ENCODE results near the gene CCDC85B. TPM values are rescaled to one million over a fixed set of nuclear protein-coding genes. Genes with fewer than 3 reads are reported as not detected.

Gene CCDC85B
- total RNA-seq, 6 experiments from 2014 or later: 78.9 to 112 (median 87.7) TPM

DNA sequence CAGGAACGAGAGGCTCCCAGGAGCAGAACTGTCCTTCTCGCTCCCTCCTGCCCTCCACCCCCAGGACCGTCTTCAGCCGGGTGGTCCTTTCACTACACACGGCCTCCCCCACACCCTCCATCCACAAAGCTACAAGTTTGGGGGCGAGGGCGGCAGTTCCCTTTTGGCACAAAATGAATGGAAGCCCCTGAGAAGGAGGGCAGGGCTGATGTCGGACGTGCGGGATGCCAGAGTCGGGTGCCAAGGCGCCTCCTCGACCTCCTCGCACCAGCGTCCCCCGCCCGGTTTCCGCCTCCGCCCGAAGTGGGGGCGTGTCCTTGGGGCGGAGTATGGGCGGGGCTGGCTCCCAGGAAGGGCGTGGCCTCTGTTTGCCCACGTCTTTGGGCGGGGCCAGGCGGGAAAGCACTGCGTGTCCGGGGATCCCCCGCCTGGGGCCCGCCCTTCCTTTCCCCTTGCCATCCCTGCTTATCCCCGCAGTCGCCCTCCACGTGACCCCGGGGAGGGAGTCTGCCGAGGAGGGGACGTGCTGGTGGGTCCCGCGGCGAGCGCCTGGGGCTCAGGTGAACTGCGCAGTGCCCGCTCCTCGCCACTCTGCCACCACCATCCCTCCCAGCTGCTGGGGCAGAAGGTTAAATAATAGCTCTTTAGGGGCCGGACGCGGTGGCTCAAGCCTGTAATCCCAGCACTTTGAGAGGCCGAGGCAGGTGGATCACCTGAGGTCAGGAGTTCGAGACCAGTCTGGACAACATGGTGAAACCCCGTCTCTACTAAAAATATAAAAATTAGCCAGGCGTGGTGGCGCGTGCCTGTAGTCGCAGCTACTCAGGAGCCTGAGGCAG is 16.9 kb upstream of the CCDC85B start:
- H3K27me3 Mint-ChIP-seq (ENCODE audit: insufficient read depth): peaks cover 14% of the 10 kb centered on the region

DNA sequence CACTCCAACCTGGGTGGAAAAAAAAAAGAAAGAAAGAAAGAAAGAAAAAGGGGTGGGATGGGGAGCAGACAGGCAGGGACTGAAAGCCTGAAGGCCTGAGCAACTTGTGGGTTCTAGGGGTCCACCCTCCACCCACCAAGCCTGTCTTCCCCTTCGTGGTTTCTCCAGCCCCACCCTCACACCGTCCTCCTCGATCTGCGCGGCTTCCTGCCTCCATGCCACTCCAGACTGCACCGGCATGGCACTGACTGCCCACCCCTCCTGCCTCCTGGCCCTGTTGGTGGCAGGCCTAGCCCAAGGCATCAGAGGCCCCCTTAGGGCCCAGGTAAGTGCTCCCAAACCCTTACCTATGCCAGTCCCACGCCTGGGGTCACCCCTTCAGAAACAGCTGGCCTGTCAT is 10.9 kb upstream of the CCDC85B start, which contains the start of gene CTSW:
Gene CTSW (plus strand): TSS at position 221 of the 400 bp plus-strand sequence. CDS start 18 bp downstream, at position 239.
- H3K4me3 Mint-ChIP-seq: no peak within 1 kb of the TSS; the same call in 1 of the 2 replicates
- DNase-seq: no peak
- H3K36me3 Mint-ChIP-seq (ENCODE audit: low read depth): peaks cover 6% of the 10 kb centered on the region
- TF ChIP-seq, protein P1, sequence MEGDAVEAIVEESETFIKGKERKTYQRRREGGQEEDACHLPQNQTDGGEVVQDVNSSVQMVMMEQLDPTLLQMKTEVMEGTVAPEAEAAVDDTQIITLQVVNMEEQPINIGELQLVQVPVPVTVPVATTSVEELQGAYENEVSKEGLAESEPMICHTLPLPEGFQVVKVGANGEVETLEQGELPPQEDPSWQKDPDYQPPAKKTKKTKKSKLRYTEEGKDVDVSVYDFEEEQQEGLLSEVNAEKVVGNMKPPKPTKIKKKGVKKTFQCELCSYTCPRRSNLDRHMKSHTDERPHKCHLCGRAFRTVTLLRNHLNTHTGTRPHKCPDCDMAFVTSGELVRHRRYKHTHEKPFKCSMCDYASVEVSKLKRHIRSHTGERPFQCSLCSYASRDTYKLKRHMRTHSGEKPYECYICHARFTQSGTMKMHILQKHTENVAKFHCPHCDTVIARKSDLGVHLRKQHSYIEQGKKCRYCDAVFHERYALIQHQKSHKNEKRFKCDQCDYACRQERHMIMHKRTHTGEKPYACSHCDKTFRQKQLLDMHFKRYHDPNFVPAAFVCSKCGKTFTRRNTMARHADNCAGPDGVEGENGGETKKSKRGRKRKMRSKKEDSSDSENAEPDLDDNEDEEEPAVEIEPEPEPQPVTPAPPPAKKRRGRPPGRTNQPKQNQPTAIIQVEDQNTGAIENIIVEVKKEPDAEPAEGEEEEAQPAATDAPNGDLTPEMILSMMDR (IDR thresholded peaks at IDR 0.05): no peak
- peaks cover 5% of the 10 kb centered on the region for H3K27me3 Mint-ChIP-seq (ENCODE audit: insufficient read depth)
- peaks cover 18% of the 10 kb centered on the region for H3K4me1 Mint-ChIP-seq (ENCODE audit: low read depth)
- H3K9me3 Mint-ChIP-seq: no peaks in the 10 kb centered on the region
- peak within 1 kb of the TSS; percentile 71 for H3K27ac Mint-ChIP-seq

More for the DNA sequence above, 16.9 kb upstream of the CCDC85B start:
- Mint-ChIP-seq H3K4me3 (peak overlapping the region; percentile 90), H3K36me3 (ENCODE audit: low read depth) (peaks cover 21% of the 10 kb centered on the region), H3K27ac (peak overlapping the region; percentile 90), H3K4me1 (ENCODE audit: low read depth) (peaks cover 38% of the 10 kb centered on the region), H3K9me3 (no peaks in the 10 kb centered on the region)
- DNase-seq: peak; percentile 86
- TF ChIP-seq, protein P1 (IDR thresholded peaks at IDR 0.05): no peak

DNA sequence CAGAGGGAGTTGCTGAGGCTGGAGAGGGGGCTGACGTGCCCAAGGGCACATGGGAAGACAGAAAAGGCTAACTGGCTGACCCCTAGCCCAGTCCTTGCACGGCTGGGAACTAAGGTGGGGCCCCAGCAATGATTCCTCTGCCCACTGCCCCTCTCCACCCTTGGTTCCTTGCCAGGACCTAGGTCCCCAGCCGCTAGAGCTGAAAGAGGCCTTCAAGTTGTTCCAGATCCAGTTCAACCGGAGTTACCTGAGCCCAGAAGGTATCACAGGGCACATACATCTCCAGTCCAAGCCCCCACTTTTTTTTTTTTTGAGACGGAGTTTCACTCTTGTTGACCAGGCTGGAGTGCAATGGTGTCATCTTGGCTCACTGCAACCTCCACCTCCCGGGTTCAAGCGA is 10.4 kb upstream of the CCDC85B start:
- Mint-ChIP-seq H3K4me3 (no peak overlapping the region), H3K4me1 (ENCODE audit: low read depth) (peaks cover 22% of the 10 kb centered on the region), H3K27me3 (ENCODE audit: insufficient read depth) (peaks cover 7% of the 10 kb centered on the region), H3K27ac (no peak overlapping the region), H3K9me3 (no peaks in the 10 kb centered on the region), H3K36me3 (ENCODE audit: low read depth) (peaks cover 8% of the 10 kb centered on the region)
- no peak for DNase-seq
- TF ChIP-seq, protein P1 (IDR thresholded peaks at IDR 0.05): no peak

DNA sequence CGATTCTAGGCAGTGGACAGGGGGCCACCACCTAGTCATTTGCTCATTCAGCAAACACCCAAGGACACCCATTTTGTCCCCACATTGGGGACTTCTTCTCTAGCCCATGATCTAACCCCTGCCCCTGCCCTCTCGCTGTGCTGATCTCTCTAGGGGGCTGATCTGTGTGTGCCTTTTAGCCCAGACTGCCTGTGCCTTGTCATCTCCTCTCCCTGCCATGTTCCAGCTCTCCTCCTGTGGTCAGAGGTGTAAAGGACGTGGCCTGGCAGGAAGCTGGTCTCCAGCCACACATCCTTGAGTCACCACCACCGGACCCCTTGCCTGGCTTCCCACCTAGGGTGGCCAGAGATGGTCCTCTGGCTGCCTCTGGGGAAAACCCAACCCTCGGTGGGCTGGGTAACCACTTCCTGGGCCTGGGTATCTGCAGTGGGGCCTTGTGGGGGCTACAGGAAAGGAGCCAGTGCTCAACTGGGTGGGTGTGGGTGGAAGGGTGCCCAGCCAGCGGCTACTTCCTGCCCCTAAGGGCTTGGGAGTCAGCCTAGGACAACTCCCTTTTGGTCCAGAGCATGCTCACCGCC is 9.5 kb upstream of the CCDC85B start:
- Mint-ChIP-seq H3K9me3 (no peaks in the 10 kb centered on the region), H3K4me3 (no peak overlapping the region; the same call in 1 of the 2 replicates), H3K36me3 (ENCODE audit: low read depth) (peaks cover 8% of the 10 kb centered on the region), H3K27me3 (ENCODE audit: insufficient read depth) (peaks cover 7% of the 10 kb centered on the region), H3K4me1 (ENCODE audit: low read depth) (peaks cover 24% of the 10 kb centered on the region), H3K27ac (peak overlapping the region; percentile 71)
- TF ChIP-seq, protein P1 (IDR thresholded peaks at IDR 0.05): no peak
- DNase-seq: no peak

DNA sequence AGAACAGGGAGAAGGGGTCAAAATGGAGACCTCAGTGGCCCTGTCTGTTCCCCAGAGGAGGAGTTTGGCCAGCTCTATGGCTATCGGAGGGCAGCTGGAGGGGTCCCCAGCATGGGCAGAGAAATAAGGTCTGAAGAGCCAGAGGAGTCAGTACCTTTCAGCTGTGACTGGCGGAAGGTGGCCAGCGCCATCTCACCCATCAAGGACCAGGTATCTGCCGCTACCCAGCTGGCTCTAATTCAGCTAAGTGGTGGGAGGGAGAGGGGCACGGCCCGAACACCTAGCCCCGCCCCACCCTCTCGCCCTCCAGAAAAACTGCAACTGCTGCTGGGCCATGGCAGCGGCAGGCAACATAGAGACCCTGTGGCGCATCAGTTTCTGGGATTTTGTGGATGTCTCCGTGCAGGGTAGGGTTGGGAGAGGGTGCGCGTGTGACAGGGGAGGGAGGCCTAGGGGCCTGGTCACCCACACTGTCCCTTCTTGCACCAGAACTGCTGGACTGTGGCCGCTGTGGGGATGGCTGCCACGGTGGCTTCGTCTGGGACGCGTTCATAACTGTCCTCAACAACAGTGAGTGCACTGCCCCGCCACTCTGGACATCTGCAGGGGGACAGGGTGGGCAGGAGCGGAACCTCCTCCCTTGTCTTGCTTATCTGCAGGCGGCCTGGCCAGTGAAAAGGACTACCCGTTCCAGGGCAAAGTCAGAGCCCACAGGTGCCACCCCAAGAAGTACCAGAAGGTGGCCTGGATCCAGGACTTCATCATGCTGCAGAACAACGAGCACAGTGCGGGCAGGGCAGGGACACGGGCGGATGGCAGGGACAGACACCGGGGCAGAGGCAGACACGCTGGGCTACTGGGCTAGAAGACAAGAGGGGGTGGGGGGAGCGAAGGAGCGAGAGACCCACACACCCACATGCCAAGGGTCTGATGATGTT is 8.1 kb upstream of the CCDC85B start:
- H3K9me3 Mint-ChIP-seq: no peaks in the 10 kb centered on the region
- H3K27me3 Mint-ChIP-seq (ENCODE audit: insufficient read depth): peaks cover 16% of the 10 kb centered on the region
- no peak overlapping the region for H3K27ac Mint-ChIP-seq
- TF ChIP-seq, protein P1 (IDR thresholded peaks at IDR 0.05): no peak
- no peak for DNase-seq
- H3K36me3 Mint-ChIP-seq (ENCODE audit: low read depth): peaks cover 16% of the 10 kb centered on the region
- H3K4me1 Mint-ChIP-seq (ENCODE audit: low read depth): peaks cover 37% of the 10 kb centered on the region
- no peak overlapping the region for H3K4me3 Mint-ChIP-seq
